Esophagus squamous epithelium (tissue), 4 donors: Measurements from ENCODE around the gene NHERF1.

Experiments used
- POLR2A ChIP-seq, 4 donors: fragments of 450-650 bp; IDR thresholded peaks; one replicate each; pipeline ENCODE4 v1.6.1; 2017; ENCODE audit warnings: antibody characterized with exemption in 4 of 4, mild to moderate bottlenecking in 4 of 4, moderate library complexity in 3 of 4
- TF ChIP-seq, protein P1 (sequence below), 6 experiments: fragments of 450-650 bp in 4 of 6; fragments of 200-600 bp in 2 of 6; sonication (generic) in 2 of 6; IDR thresholded peaks; one replicate each; pipeline ENCODE4 v1.5.1; 2016 to 2019; ENCODE audit warnings: antibody characterized with exemption in 6 of 6, mild to moderate bottlenecking in 4 of 6, moderate library complexity in 4 of 6

DNA sequence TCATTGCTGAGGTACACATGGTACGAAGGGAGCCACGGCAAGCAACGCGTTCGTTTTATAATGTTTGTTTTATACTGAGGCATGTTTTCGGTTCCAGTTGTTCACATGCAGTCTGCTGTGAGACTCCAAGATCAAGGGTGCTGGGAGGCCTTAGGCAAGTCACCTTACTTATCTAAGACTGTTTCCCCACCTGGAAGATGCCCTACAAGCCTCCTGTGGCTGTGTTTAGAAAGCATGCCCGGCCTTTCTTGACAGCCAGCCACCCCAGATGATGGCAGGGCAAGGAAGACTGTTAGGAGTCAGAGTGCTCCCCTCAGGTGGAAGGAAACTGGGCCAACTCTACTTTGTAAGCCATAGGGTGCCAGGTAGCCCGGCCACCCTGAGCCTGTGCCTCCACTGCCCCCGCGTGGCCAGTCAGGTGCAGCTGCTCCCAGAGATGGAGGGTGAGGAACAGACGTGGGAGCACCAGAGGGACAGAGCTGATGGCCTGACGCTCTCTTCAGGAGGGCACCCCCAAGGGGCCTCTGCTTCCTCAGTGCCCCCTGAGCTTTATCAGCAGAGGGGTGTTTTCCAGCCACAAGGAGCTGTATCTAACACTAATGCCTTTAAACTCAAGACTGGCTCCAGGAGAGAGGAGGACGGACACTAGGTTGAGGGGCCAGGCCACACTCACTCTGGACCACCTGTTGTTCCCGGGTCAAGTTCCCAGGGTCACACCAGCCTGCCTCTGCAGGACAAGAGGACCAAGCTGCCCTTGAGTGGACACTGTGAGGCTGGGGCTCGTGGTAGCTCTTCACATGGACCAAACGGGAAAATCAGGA lies 22.3 kb downstream of the NHERF1 start:
- TF ChIP-seq, protein P1, sequence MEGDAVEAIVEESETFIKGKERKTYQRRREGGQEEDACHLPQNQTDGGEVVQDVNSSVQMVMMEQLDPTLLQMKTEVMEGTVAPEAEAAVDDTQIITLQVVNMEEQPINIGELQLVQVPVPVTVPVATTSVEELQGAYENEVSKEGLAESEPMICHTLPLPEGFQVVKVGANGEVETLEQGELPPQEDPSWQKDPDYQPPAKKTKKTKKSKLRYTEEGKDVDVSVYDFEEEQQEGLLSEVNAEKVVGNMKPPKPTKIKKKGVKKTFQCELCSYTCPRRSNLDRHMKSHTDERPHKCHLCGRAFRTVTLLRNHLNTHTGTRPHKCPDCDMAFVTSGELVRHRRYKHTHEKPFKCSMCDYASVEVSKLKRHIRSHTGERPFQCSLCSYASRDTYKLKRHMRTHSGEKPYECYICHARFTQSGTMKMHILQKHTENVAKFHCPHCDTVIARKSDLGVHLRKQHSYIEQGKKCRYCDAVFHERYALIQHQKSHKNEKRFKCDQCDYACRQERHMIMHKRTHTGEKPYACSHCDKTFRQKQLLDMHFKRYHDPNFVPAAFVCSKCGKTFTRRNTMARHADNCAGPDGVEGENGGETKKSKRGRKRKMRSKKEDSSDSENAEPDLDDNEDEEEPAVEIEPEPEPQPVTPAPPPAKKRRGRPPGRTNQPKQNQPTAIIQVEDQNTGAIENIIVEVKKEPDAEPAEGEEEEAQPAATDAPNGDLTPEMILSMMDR (IDR thresholded peaks at IDR 0.05), result peak; percentile 68 to 91 (median 82)
- TF ChIP-seq POLR2A (IDR thresholded peaks at IDR 0.05), result no peak
